Vagina (tissue), 2 donors: ENCODE data around the gene ANKRD63.

ENCODE experiments used
- CTCF ChIP-seq, 3 experiments: fragments of 450-650 bp in 2 of 3; fragments of 200-600 bp in 1 of 3; sonication (generic) in 1 of 3; IDR thresholded peaks; one replicate each; pipeline ENCODE4 v1.5.1; 2017 to 2019; ENCODE audit warnings: antibody characterized with exemption in 3 of 3, mild to moderate bottlenecking in 2 of 3, moderate library complexity in 2 of 3
- POLR2A ChIP-seq, 2 donors: fragments of 450-650 bp; IDR thresholded peaks; one replicate each; pipeline ENCODE4 v1.6.1; 2017; ENCODE audit warnings: antibody characterized with exemption in 2 of 2, mild to moderate bottlenecking in 2 of 2, moderate library complexity in 2 of 2
- POLR2AphosphoS5 ChIP-seq, 2 donors: sonication (generic); formaldehyde crosslinking; IDR thresholded peaks; one replicate each; pipeline ENCODE4 v1.9.0; 2017; ENCODE audit warnings: antibody characterized with exemption in 2 of 2, mild to moderate bottlenecking in 2 of 2, low read depth in 1 of 2; ENCODE audit not compliant: insufficient read depth in 1 of 2

GRCh38 chr15:40302981-40303380 lies 20.1 kb upstream of the ANKRD63 start:
- TF ChIP-seq CTCF (IDR thresholded peaks at IDR 0.05) (no peak), POLR2AphosphoS5 (IDR thresholded peaks at IDR 0.05; ENCODE audit: insufficient read depth in 1 of 2, low read depth in 1 of 2) (no peak), POLR2A (IDR thresholded peaks at IDR 0.05) (no peak)
